ENCODE results near the gene MCTP1. TPM values are rescaled to one million over a fixed set of nuclear protein-coding genes. Genes with fewer than 3 reads are reported as not detected.

The MCTP1 gene
- total RNA-seq, 2 donors from 2014 or later: 22.1 to 256 TPM

GRCh38 chr5:94692581-94692980, 592.3 kb downstream of the MCTP1 start:
- ATAC-seq (ENCODE audit: insufficient number of reproducible peaks, low FRiP score, low read depth): no peak
- no peak overlapping the region for H3K4me3 ChIP-seq
- H3K36me3 ChIP-seq: no peaks in the 10 kb centered on the region
- H3K27ac ChIP-seq: no peak overlapping the region
- TF ChIP-seq CTCF (IDR thresholded peaks at IDR 0.05): no peak
- H3K4me1 ChIP-seq (ENCODE audit: control insufficient read depth in 1 of 2, low read depth in 2 of 2): no peaks in the 10 kb centered on the region
- no peaks in the 10 kb centered on the region for H3K9me3 ChIP-seq
- H3K27me3 ChIP-seq (replicated peaks; ENCODE audit: insufficient read depth): no peaks in the 10 kb centered on the region
- no peak for DNase-seq (ENCODE audit: low spot score)

GRCh38 chr5:94691949-94692348, 592.9 kb downstream of the MCTP1 start:
- Histone ChIP-seq H3K4me3 (no peak overlapping the region), H3K27ac (no peak overlapping the region), H3K9me3 (no peaks in the 10 kb centered on the region), H3K4me1 (ENCODE audit: control insufficient read depth in 1 of 2, low read depth in 2 of 2) (no peaks in the 10 kb centered on the region), H3K36me3 (no peaks in the 10 kb centered on the region), H3K27me3 (replicated peaks; ENCODE audit: insufficient read depth) (no peaks in the 10 kb centered on the region)
- ATAC-seq (ENCODE audit: insufficient number of reproducible peaks, low FRiP score, low read depth): no peak
- no peak for TF ChIP-seq CTCF (IDR thresholded peaks at IDR 0.05)
- DNase-seq (ENCODE audit: low spot score): no peak

GRCh38 chr5:94691291-94691690, 593.6 kb downstream of the MCTP1 start:
- Histone ChIP-seq H3K27me3 (replicated peaks; ENCODE audit: insufficient read depth) (no peaks in the 10 kb centered on the region), H3K4me3 (no peak overlapping the region), H3K36me3 (no peaks in the 10 kb centered on the region), H3K27ac (no peak overlapping the region), H3K9me3 (no peaks in the 10 kb centered on the region), H3K4me1 (ENCODE audit: control insufficient read depth in 1 of 2, low read depth in 2 of 2) (no peaks in the 10 kb centered on the region)
- ATAC-seq (ENCODE audit: insufficient number of reproducible peaks, low FRiP score, low read depth) (no peak), DNase-seq (ENCODE audit: low spot score) (no peak)
- TF ChIP-seq CTCF (IDR thresholded peaks at IDR 0.05): no peak

GRCh38 chr5:94690778-94691177, 594.1 kb downstream of the MCTP1 start:
- no peak for ATAC-seq (ENCODE audit: insufficient number of reproducible peaks, low FRiP score, low read depth)
- Histone ChIP-seq H3K4me3 (no peak overlapping the region), H3K9me3 (no peaks in the 10 kb centered on the region), H3K36me3 (no peaks in the 10 kb centered on the region), H3K4me1 (ENCODE audit: control insufficient read depth in 1 of 2, low read depth in 2 of 2) (no peaks in the 10 kb centered on the region), H3K27ac (no peak overlapping the region), H3K27me3 (replicated peaks; ENCODE audit: insufficient read depth) (no peaks in the 10 kb centered on the region)
- no peak for TF ChIP-seq CTCF (IDR thresholded peaks at IDR 0.05)
- DNase-seq (ENCODE audit: low spot score): no peak

- H3K4me3 ChIP-seq: no peak overlapping the region
- no peak overlapping the region for H3K27ac ChIP-seq
- no peak for TF ChIP-seq CTCF (IDR thresholded peaks at IDR 0.05)
- ATAC-seq (ENCODE audit: insufficient number of reproducible peaks, low FRiP score, low read depth) (no peak), DNase-seq (ENCODE audit: low spot score) (no peak)
- no peaks in the 10 kb centered on the region for H3K4me1 ChIP-seq (ENCODE audit: control insufficient read depth in 1 of 2, low read depth in 2 of 2)
- no peaks in the 10 kb centered on the region for H3K27me3 ChIP-seq (replicated peaks; ENCODE audit: insufficient read depth)
- H3K9me3 ChIP-seq: no peaks in the 10 kb centered on the region
- no peaks in the 10 kb centered on the region for H3K36me3 ChIP-seq
Measured at GRCh38 chr5:94689908-94690307, 595.0 kb downstream of the MCTP1 start.
